Liver (tissue), 10 donors: ENCODE results near the gene SLC11A1. TPM values are rescaled to one million over a fixed set of nuclear protein-coding genes. Genes with fewer than 3 reads are reported as not detected.

Experiments used
- DNase-seq: peaks from one replicate; pipeline ENCODE4 v3.0.0-alpha.2; 2017; ENCODE audit warnings: low spot score
- H3K27ac ChIP-seq, 2 donors: one replicate each; pipeline ENCODE4 v1.7.0; 2013; ENCODE audit warnings: inconsistent platforms in 2 of 2, low read length in 2 of 2, control low read depth in 1 of 2, low read depth in 1 of 2, mild to moderate bottlenecking in 1 of 2
- H3K27me3 ChIP-seq, 4 donors: one replicate each; pipeline versions ENCODE4 v1.6.1 to v1.7.0; 2013; ENCODE audit warnings: low read length in 3 of 4, inconsistent platforms in 1 of 4, mild to moderate bottlenecking in 1 of 4, moderate library complexity in 1 of 4; ENCODE audit not compliant: control insufficient read depth in 4 of 4, insufficient read depth in 4 of 4
- H3K36me3 ChIP-seq, 4 donors: one replicate each; pipeline versions ENCODE4 v1.6.1 to v1.7.0; 2013; ENCODE audit warnings: low read length in 3 of 4, mild to moderate bottlenecking in 3 of 4, low read depth in 1 of 4, moderate library complexity in 1 of 4; ENCODE audit not compliant: control insufficient read depth in 4 of 4, insufficient read depth in 3 of 4
- H3K4me1 ChIP-seq, 4 donors: one replicate each; pipeline versions ENCODE4 v1.6.1 to v1.7.0; 2013; ENCODE audit warnings: low read length in 3 of 4, mild to moderate bottlenecking in 3 of 4, moderate library complexity in 1 of 4; ENCODE audit not compliant: control insufficient read depth in 4 of 4, insufficient read depth in 4 of 4
- H3K4me3 ChIP-seq, 3 donors: one replicate each; pipeline versions ENCODE4 v1.6.1 to v1.7.0; 2013; ENCODE audit warnings: low read length in 3 of 3, control low read depth in 1 of 3, low read depth in 1 of 3, mild to moderate bottlenecking in 1 of 3
- H3K9ac ChIP-seq, 2 donors: one replicate each; pipeline ENCODE4 v1.7.0; 2013; ENCODE audit warnings: low read length in 2 of 2, mild to moderate bottlenecking in 2 of 2, moderate library complexity in 2 of 2, control low read depth in 1 of 2, low read depth in 1 of 2
- H3K9me3 ChIP-seq, 4 donors: one replicate each; pipeline versions ENCODE4 v1.6.1 to v1.7.0; 2013; ENCODE audit warnings: low read length in 3 of 4; ENCODE audit not compliant: control insufficient read depth in 4 of 4
- FOXA2 ChIP-seq: IDR thresholded peaks from 2 replicates; pipeline ENCODE4 v1.6.1; 2016; ENCODE audit warnings: antibody characterized with exemption
- GABPA ChIP-seq, 2 donors: IDR thresholded peaks in 1 of 2; conservative IDR thresholded peaks in 1 of 2; 2 replicates each; pipeline ENCODE4 v1.6.1; 2016; ENCODE audit warnings: antibody characterized with exemption in 2 of 2, mild to moderate bottlenecking in 1 of 2, moderate library complexity in 1 of 2
- HNF4A ChIP-seq, 2 donors: conservative IDR thresholded peaks; 2 replicates each; pipeline ENCODE4 v1.6.1; 2016; ENCODE audit warnings: antibody characterized with exemption in 2 of 2, mild to moderate bottlenecking in 2 of 2
- NR2F2 ChIP-seq: IDR thresholded peaks from 2 replicates; pipeline ENCODE4 v1.6.1; 2016; ENCODE audit warnings: antibody characterized with exemption
- RXRA ChIP-seq, 2 donors: IDR thresholded peaks; 2 replicates each; pipeline ENCODE4 v1.6.1; 2017 to 2018; ENCODE audit warnings: antibody characterized with exemption in 2 of 2, mild to moderate bottlenecking in 1 of 2
- YY1 ChIP-seq: IDR thresholded peaks from 2 replicates; pipeline ENCODE4 v1.6.1; 2016; ENCODE audit warnings: antibody characterized with exemption, mild to moderate bottlenecking
- polyA plus RNA-seq, 2 donors: library from polyadenylated mRNA; stranded (reverse) in 1 of 2; unstranded in 1 of 2; fragments of 200-250 nt in 1 of 2; fragments of >200 nt in 1 of 2; fragmentation: Nextera tagmentation in 1 of 2; extraction: Ambion mirVana in 1 of 2; gene quantifications; one replicate each; pipeline versions ENCODE4 v1.2.1 to v1.2.3, GENCODE V29; 2013 to 2015
- small RNA-seq: library from RNA; depleted of rRNA; stranded (forward); fragments of <200 nt; gene quantifications from one replicate; pipeline ENCODE3, GENCODE V24; 2014
- total RNA-seq, 2 donors: library from RNA; depleted of rRNA; stranded (reverse); fragments of >200 nt; gene quantifications; one replicate each; pipeline ENCODE4 v1.2.3, GENCODE V29; 2014
- TF ChIP-seq, protein P1 (sequence below): IDR thresholded peaks from 2 replicates; pipeline ENCODE4 v1.6.1; 2016; ENCODE audit warnings: antibody characterized with exemption, mild to moderate bottlenecking
- TF ChIP-seq, protein P2 (sequence below): IDR thresholded peaks from 2 replicates; pipeline ENCODE4 v1.6.1; 2016; ENCODE audit warnings: antibody characterized with exemption
- donor health status: healthy.
- donor health status: healthy.
- donor health status: healthy.
- donor health status: healthy.
- donor health status: healthy.

The SLC11A1 gene
- total and polyA plus RNA-seq, 4 donors = 1.4 to 23.0 (median 3.2) TPM

GRCh38 chr2:218445602-218446001, 63.5 kb downstream of the SLC11A1 start:
- Histone ChIP-seq H3K27me3 (no peaks in the 10 kb centered on the region), H3K9me3 (no peaks in the 10 kb centered on the region), H3K4me1 (peaks cover 10 to 30% (median 12%) of the 10 kb centered on the region in 4 donors), H3K27ac (peak overlapping the region; percentile 38 to 43), H3K4me3 (no peak overlapping the region), H3K36me3 (peaks cover 4 to 47% (median 27%) of the 10 kb centered on the region in 4 donors), H3K9ac (no peak overlapping the region)
- no peak for DNase-seq
- TF ChIP-seq RXRA (IDR thresholded peaks at IDR 0.05) (no peak), GABPA (IDR thresholded peaks at IDR 0.05 in 1 of 2, conservative IDR thresholded peaks at IDR 0.05 in 1 of 2) (no peak), NR2F2 (no peak), HNF4A (conservative IDR thresholded peaks at IDR 0.05) (no peak), YY1 (no peak), FOXA2 (no peak)
- TF ChIP-seq, protein P1, sequence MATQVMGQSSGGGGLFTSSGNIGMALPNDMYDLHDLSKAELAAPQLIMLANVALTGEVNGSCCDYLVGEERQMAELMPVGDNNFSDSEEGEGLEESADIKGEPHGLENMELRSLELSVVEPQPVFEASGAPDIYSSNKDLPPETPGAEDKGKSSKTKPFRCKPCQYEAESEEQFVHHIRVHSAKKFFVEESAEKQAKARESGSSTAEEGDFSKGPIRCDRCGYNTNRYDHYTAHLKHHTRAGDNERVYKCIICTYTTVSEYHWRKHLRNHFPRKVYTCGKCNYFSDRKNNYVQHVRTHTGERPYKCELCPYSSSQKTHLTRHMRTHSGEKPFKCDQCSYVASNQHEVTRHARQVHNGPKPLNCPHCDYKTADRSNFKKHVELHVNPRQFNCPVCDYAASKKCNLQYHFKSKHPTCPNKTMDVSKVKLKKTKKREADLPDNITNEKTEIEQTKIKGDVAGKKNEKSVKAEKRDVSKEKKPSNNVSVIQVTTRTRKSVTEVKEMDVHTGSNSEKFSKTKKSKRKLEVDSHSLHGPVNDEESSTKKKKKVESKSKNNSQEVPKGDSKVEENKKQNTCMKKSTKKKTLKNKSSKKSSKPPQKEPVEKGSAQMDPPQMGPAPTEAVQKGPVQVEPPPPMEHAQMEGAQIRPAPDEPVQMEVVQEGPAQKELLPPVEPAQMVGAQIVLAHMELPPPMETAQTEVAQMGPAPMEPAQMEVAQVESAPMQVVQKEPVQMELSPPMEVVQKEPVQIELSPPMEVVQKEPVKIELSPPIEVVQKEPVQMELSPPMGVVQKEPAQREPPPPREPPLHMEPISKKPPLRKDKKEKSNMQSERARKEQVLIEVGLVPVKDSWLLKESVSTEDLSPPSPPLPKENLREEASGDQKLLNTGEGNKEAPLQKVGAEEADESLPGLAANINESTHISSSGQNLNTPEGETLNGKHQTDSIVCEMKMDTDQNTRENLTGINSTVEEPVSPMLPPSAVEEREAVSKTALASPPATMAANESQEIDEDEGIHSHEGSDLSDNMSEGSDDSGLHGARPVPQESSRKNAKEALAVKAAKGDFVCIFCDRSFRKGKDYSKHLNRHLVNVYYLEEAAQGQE = no peak
- TF ChIP-seq, protein P2, sequence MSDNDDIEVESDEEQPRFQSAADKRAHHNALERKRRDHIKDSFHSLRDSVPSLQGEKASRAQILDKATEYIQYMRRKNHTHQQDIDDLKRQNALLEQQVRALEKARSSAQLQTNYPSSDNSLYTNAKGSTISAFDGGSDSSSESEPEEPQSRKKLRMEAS = no peak

Small RNA genes within 50 kb of the gene (small RNA-seq; reads per million reads assigned to genes)
- gene MIR26B (962 reads per million, percentile 99 among the genes with 10 or more reads in this experiment), gene MIR6810 (not detected)

Other genes starting within 250 kb of the SLC11A1 start
- 1 to 10 TPM in 1 of 2 donors, under 1 TPM in 1; 0.33 to 1.8 TPM for gene CXCR1, start 215.3 kb upstream of the SLC11A1 start, total RNA-seq
- 1 to 10 TPM in 1 of 2 donors, under 1 TPM in 1; 0.26 to 1.1 TPM for gene CXCR1, start 215.3 kb upstream of the SLC11A1 start, polyA plus RNA-seq
- gene ARPC2, start 165.1 kb upstream of the SLC11A1 start, total RNA-seq = 10 to 100 TPM; 58.1 to 74.7 TPM
- gene ARPC2, start 165.1 kb upstream of the SLC11A1 start, polyA plus RNA-seq = 10 to 100 TPM; 72.8 to 83.6 TPM
- 1 to 10 TPM in 1 of 2 donors, under 1 TPM in 1; 0.42 to 1.4 TPM for gene GPBAR1, start 121.3 kb upstream of the SLC11A1 start, total RNA-seq
- 1 to 10 TPM; 2.1 to 2.7 TPM for gene GPBAR1, start 121.3 kb upstream of the SLC11A1 start, polyA plus RNA-seq
- gene AAMP, start 112.1 kb upstream of the SLC11A1 start, total RNA-seq = 100 to 1,000 TPM in 1 of 2 donors, 10 to 100 TPM in 1; 79.9 to 116 TPM
- gene AAMP, start 112.1 kb upstream of the SLC11A1 start, polyA plus RNA-seq = 10 to 100 TPM; 63.6 to 69.2 TPM
- gene PNKD, start 111.8 kb upstream of the SLC11A1 start, total RNA-seq = 10 to 100 TPM; 28.5 to 68.6 TPM
- 100 to 1,000 TPM; 121 to 161 TPM for gene PNKD, start 111.8 kb upstream of the SLC11A1 start, polyA plus RNA-seq
- gene TMBIM1, start 89.8 kb upstream of the SLC11A1 start, total RNA-seq = 100 to 1,000 TPM; 122 to 133 TPM
- 100 to 1,000 TPM in 1 of 2 donors, 10 to 100 TPM in 1; 61.8 to 106 TPM for gene TMBIM1, start 89.8 kb upstream of the SLC11A1 start, polyA plus RNA-seq
- gene CATIP, start 25.4 kb upstream of the SLC11A1 start, total RNA-seq = not detected
- gene CATIP, start 25.4 kb upstream of the SLC11A1 start, polyA plus RNA-seq = under 1 TPM; 0.05 to 0.35 TPM
- gene CTDSP1, start 17.6 kb downstream of the SLC11A1 start, total RNA-seq = 10 to 100 TPM; 46.6 to 66.5 TPM
- 10 to 100 TPM; 38.3 to 76.5 TPM for gene CTDSP1, start 17.6 kb downstream of the SLC11A1 start, polyA plus RNA-seq
- gene VIL1, start 36.9 kb downstream of the SLC11A1 start, total RNA-seq = 10 to 100 TPM; 42.3 to 72.0 TPM
- gene VIL1, start 36.9 kb downstream of the SLC11A1 start, polyA plus RNA-seq = 10 to 100 TPM; 16.4 to 21.0 TPM
- gene USP37, start 186.1 kb downstream of the SLC11A1 start, total RNA-seq = 10 to 100 TPM in 1 of 2 donors, 1 to 10 TPM in 1; 7.7 to 10.9 TPM
- gene USP37, start 186.1 kb downstream of the SLC11A1 start, polyA plus RNA-seq = 1 to 10 TPM; 1.4 to 1.7 TPM
- gene CNOT9, start 186.6 kb downstream of the SLC11A1 start, total RNA-seq = 10 to 100 TPM; 17.2 to 24.4 TPM
- gene CNOT9, start 186.6 kb downstream of the SLC11A1 start, polyA plus RNA-seq = 10 to 100 TPM; 10.5 to 12.3 TPM
- under 1 TPM; 0.05 to 0.17 TPM for gene PLCD4, start 225.6 kb downstream of the SLC11A1 start, total RNA-seq
- under 1 TPM; 0.07 to 0.51 TPM for gene PLCD4, start 225.6 kb downstream of the SLC11A1 start, polyA plus RNA-seq